Upper lobe of left lung (tissue), 6 donors: ENCODE data around the gene FAXDC2. TPM values are rescaled to one million over a fixed set of nuclear protein-coding genes. Genes with fewer than 3 reads are reported as not detected.

Source experiments
- ATAC-seq, 2 donors: fragments of 200-7000 bp; cut with Tn5 transposase; one replicate each; pipeline ENCODE4 v1.9.1; 2022; ENCODE audit warnings: mild to moderate bottlenecking in 2 of 2, moderate library complexity in 2 of 2; ENCODE audit not compliant: low FRiP score in 2 of 2
- DNase-seq, 2 donors: peaks; one replicate each; pipeline ENCODE4 v3.0.0-alpha.2; 2019 to 2020
- H3K27ac ChIP-seq, 4 donors: fragments of 200-600 bp; sonication (generic); one replicate each; pipeline ENCODE4 v1.5.1; 2016 to 2019
- H3K27me3 ChIP-seq, 4 donors: fragments of 200-600 bp; sonication (generic); one replicate each; pipeline ENCODE4 v1.5.1; 2017 to 2019
- H3K36me3 ChIP-seq, 4 donors: fragments of 200-600 bp; sonication (generic); one replicate each; pipeline ENCODE4 v1.5.1; 2016 to 2019
- H3K4me1 ChIP-seq, 4 donors: fragments of 200-600 bp; sonication (generic); one replicate each; pipeline ENCODE4 v1.5.1; 2018 to 2019
- H3K4me3 ChIP-seq, 4 donors: fragments of 200-600 bp; sonication (generic); one replicate each; pipeline ENCODE4 v1.5.1; 2017 to 2019; ENCODE audit warnings: mild to moderate bottlenecking in 2 of 4, moderate library complexity in 1 of 4
- H3K9me3 ChIP-seq, 4 donors: fragments of 200-600 bp; sonication (generic); one replicate each; pipeline ENCODE4 v1.5.1; 2018 to 2019
- EP300 ChIP-seq, 4 donors: sonication (generic); formaldehyde crosslinking; IDR thresholded peaks; one replicate each; pipeline ENCODE4 v1.5.1; 2017; ENCODE audit warnings: antibody characterized with exemption in 4 of 4, control low read depth in 2 of 4
- POLR2A ChIP-seq, 4 donors: fragments of 450-650 bp; IDR thresholded peaks; one replicate each; pipeline ENCODE4 v1.5.1; 2016 to 2017; ENCODE audit warnings: antibody characterized with exemption in 4 of 4, mild to moderate bottlenecking in 2 of 4
- POLR2AphosphoS5 ChIP-seq, 2 donors: sonication (generic); formaldehyde crosslinking; IDR thresholded peaks; one replicate each; pipeline ENCODE4 v1.5.1; 2017; ENCODE audit warnings: antibody characterized with exemption in 2 of 2
- WGBS, 2 donors: methylation state at CpG; one replicate each; pipeline ENCODE4 v1.1.5; 2017 to 2018; 5-methylcytosine and 5-hydroxymethylcytosine counted together
- total RNA-seq, 6 donors: library from RNA; depleted of rRNA in 4 of 6; stranded (reverse); fragments of >200 nt in 4 of 6; gene quantifications; one replicate each; pipeline versions ENCODE4 v1.1.0 to v1.2.1, GENCODE V29; 2016 to 2021
- TF ChIP-seq, protein P1 (sequence below), 6 experiments: fragments of 450-650 bp in 4 of 6; fragments of 200-600 bp in 2 of 6; sonication (generic) in 2 of 6; IDR thresholded peaks; one replicate each; pipeline ENCODE4 v1.5.1; 2016 to 2019; ENCODE audit warnings: antibody characterized with exemption in 6 of 6
- donor health status: DM: no; HTN: no; CAD: no; lungs with moderate emphysema.
- donor health status: DM: no; HTN: yes; CAD: no; lungs with severe emphysema.

Gene FAXDC2
- total RNA-seq, 6 donors from 2014 or later, result 41.7 to 147 (median 60.2) TPM

GRCh38 chr5:154783774-154784460 lies 66.5 kb downstream of the FAXDC2 start:
- H3K4me3 ChIP-seq, result no peak overlapping the region
- 81 to 86% methylated on average over 11 of the region's 11 CpGs for WGBS, 2 donors
- ATAC-seq, result peak in 1 of 2 donors; percentile 67

DNA sequence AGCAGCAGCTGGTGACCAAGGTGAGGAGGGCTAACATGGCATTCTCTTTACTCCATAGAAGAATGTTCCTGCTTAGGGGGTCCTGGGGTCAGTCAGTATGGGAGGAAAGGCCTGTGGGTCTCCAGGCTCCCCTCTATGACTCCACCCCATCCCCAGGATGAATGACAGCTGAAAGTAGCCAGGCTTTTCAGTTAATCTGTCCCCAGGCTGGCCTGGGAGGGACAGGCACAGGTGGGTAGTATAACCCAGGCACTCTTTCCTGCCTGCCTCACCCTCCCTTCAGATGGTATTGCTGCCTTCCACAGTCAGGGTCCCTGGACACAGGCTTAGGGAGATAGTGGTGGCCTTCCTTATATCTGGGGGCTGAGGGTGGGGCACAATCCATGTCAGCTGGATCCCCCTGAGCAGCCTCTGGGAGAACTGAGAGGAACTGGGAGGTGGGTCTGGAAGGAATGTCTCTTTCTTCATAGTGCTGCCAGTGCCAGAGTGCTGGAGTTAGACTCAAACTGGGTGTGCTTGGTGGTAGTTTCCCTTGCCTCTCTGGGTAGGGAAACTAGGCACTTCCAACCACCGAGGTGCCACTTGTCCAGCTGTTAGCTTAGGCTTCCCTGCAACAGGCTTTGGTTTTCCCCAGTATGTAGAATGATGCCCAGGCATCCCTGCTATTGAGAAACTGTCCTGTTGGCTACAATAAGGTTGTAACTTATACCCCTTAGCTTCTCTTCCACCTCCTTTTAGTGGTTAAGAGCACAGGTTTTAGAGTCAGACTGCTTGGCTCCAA lies 67.4 kb downstream of the FAXDC2 start:
- TF ChIP-seq POLR2AphosphoS5 (IDR thresholded peaks at IDR 0.05) (no peak), EP300 (IDR thresholded peaks at IDR 0.05) (no peak), POLR2A (IDR thresholded peaks at IDR 0.05) (no peak)
- TF ChIP-seq, protein P1, sequence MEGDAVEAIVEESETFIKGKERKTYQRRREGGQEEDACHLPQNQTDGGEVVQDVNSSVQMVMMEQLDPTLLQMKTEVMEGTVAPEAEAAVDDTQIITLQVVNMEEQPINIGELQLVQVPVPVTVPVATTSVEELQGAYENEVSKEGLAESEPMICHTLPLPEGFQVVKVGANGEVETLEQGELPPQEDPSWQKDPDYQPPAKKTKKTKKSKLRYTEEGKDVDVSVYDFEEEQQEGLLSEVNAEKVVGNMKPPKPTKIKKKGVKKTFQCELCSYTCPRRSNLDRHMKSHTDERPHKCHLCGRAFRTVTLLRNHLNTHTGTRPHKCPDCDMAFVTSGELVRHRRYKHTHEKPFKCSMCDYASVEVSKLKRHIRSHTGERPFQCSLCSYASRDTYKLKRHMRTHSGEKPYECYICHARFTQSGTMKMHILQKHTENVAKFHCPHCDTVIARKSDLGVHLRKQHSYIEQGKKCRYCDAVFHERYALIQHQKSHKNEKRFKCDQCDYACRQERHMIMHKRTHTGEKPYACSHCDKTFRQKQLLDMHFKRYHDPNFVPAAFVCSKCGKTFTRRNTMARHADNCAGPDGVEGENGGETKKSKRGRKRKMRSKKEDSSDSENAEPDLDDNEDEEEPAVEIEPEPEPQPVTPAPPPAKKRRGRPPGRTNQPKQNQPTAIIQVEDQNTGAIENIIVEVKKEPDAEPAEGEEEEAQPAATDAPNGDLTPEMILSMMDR (IDR thresholded peaks at IDR 0.05), result no peak
- peak in 1 of 2 donors; percentile 32 for ATAC-seq
- DNase-seq, result no peak
- 67% methylated on average over 1 of the region's 1 CpG; no CpG with 5 or more reads in 1 of the 2 donors for WGBS, 2 donors
- Histone ChIP-seq H3K27ac (peak overlapping the region in 2 of 4 donors; percentile 21 to 42), H3K4me3 (no peak overlapping the region), H3K27me3 (no peaks in the 10 kb centered on the region), H3K9me3 (no peaks in the 10 kb centered on the region), H3K4me1 (peaks cover 54 to 74% (median 70%) of the 10 kb centered on the region in 4 donors), H3K36me3 (no peaks in the 10 kb centered on the region)

More at GRCh38 chr5:154783774-154784460, 66.5 kb downstream of the FAXDC2 start:
- TF ChIP-seq POLR2A (IDR thresholded peaks at IDR 0.05) (no peak), POLR2AphosphoS5 (IDR thresholded peaks at IDR 0.05) (no peak), EP300 (IDR thresholded peaks at IDR 0.05) (no peak)
- TF ChIP-seq, protein P1 (IDR thresholded peaks at IDR 0.05), result no peak
- Histone ChIP-seq H3K27me3 (no peaks in the 10 kb centered on the region), H3K27ac (no peak overlapping the region), H3K4me1 (peaks cover 58 to 80% (median 72%) of the 10 kb centered on the region in 4 donors), H3K9me3 (no peaks in the 10 kb centered on the region), H3K36me3 (no peaks in the 10 kb centered on the region)
- no peak for DNase-seq

- WGBS, 2 donors, result 83% methylated on average over 3 to 4 of the region's 4 CpGs
- Histone ChIP-seq H3K9me3 (no peaks in the 10 kb centered on the region), H3K4me3 (no peak overlapping the region), H3K4me1 (peaks cover 50 to 68% (median 64%) of the 10 kb centered on the region in 4 donors), H3K27me3 (no peaks in the 10 kb centered on the region), H3K27ac (peak overlapping the region in 1 of 4 donors; percentile 21), H3K36me3 (no peaks in the 10 kb centered on the region)
- DNase-seq (no peak), ATAC-seq (no peak)
- TF ChIP-seq, protein P1 (IDR thresholded peaks at IDR 0.05), result no peak
- TF ChIP-seq EP300 (IDR thresholded peaks at IDR 0.05) (no peak), POLR2A (IDR thresholded peaks at IDR 0.05) (no peak), POLR2AphosphoS5 (IDR thresholded peaks at IDR 0.05) (no peak)
Observed at GRCh38 chr5:154782326-154782725, 68.1 kb downstream of the FAXDC2 start.

DNA sequence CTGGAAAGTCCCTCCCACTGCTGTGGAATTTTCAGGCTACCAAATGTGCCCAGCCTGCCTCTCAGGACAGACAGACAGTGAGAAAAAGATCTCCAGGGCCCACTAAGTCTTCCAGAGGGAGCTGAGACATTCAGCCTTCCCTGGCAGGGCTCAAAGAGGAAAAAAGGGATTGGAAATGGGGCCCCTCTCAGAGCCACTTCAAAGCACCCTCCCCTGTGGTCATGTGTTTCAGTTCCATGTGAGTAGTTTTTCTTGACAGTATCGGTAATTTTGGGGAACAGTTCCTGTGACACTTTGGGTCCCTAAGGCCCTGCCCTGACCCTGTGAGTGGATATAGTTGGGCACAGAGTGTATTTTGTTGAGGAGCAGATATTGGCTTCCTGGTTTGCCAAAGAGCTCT lies 70.3 kb downstream of the FAXDC2 start:
- ATAC-seq, result no peak
- H3K4me3 ChIP-seq, result no peak overlapping the region
- no peak for DNase-seq
- H3K27ac ChIP-seq, result no peak overlapping the region
- H3K27me3 ChIP-seq, result no peaks in the 10 kb centered on the region
- H3K4me1 ChIP-seq, result peaks cover 43 to 58% (median 48%) of the 10 kb centered on the region in 4 donors
- TF ChIP-seq, protein P1 (IDR thresholded peaks at IDR 0.05), result no peak
- no peak for TF ChIP-seq EP300 (IDR thresholded peaks at IDR 0.05)
- no peak for TF ChIP-seq POLR2A (IDR thresholded peaks at IDR 0.05)
- TF ChIP-seq POLR2AphosphoS5 (IDR thresholded peaks at IDR 0.05), result no peak
- H3K36me3 ChIP-seq, result no peaks in the 10 kb centered on the region
- H3K9me3 ChIP-seq, result no peaks in the 10 kb centered on the region
- 43 to 47% methylated on average over 1 of the region's 1 CpG for WGBS, 2 donors
